ENCODE data around the gene GALR2. TPM values are rescaled to one million over a fixed set of nuclear protein-coding genes. Genes with fewer than 3 reads are reported as not detected.

Gene GALR2
- total RNA-seq, 1 donor from 2014 or later: 0.94 TPM

- H3K9me3 Mint-ChIP-seq: no peaks in the 10 kb centered on the region
- H3K4me3 Mint-ChIP-seq: no peak overlapping the region
- H3K36me3 Mint-ChIP-seq: peaks cover 27% of the 10 kb centered on the region
- no peak for TF ChIP-seq CTCF (conservative IDR thresholded peaks at IDR 0.05)
- H3K27ac Mint-ChIP-seq: peak overlapping the region; percentile 18
- no peaks in the 10 kb centered on the region for H3K27me3 Mint-ChIP-seq
- no peak for DNase-seq (ENCODE audit: extremely low spot score, unreplicated experiment)
- H3K4me1 Mint-ChIP-seq (ENCODE audit: unreplicated experiment): peaks cover 2% of the 10 kb centered on the region
Measured at GRCh38 chr17:76065775-76066174, 8.8 kb upstream of the GALR2 start.

- Mint-ChIP-seq H3K27me3 (peaks cover 31% of the 10 kb centered on the region), H3K9me3 (no peaks in the 10 kb centered on the region), H3K27ac (peak overlapping the region; percentile 81), H3K4me3 (peak overlapping the region; percentile 97), H3K4me1 (ENCODE audit: unreplicated experiment) (peaks cover 20% of the 10 kb centered on the region), H3K36me3 (peaks cover 4% of the 10 kb centered on the region)
- TF ChIP-seq CTCF (conservative IDR thresholded peaks at IDR 0.05): no peak
- DNase-seq (ENCODE audit: extremely low spot score, unreplicated experiment): no peak
Measured at GRCh38 chr17:76071531-76072147, 2.9 kb upstream of the GALR2 start.

GRCh38 chr17:76072148-76072858 is 2.3 kb upstream of the GALR2 start, which contains the start of gene SRP68:
TSS of gene SRP68 (minus strand) at chr17:76072517. CDS start at chr17:76072491, 26 bp downstream.
- no peak for TF ChIP-seq CTCF (conservative IDR thresholded peaks at IDR 0.05)
- Mint-ChIP-seq H3K4me3 (peak within 1 kb of the TSS; percentile 97), H3K4me1 (ENCODE audit: unreplicated experiment) (peaks cover 20% of the 10 kb centered on the region), H3K36me3 (peaks cover under 1% of the 10 kb centered on the region), H3K9me3 (no peaks in the 10 kb centered on the region), H3K27ac (peak within 1 kb of the TSS; percentile 81), H3K27me3 (peaks cover 37% of the 10 kb centered on the region)
- peak; percentile 93 for DNase-seq (ENCODE audit: extremely low spot score, unreplicated experiment)

GRCh38 chr17:76075364-76076145 is 974 bp downstream of the GALR2 start:
- peak; percentile 30 for TF ChIP-seq CTCF (conservative IDR thresholded peaks at IDR 0.05)
- H3K4me3 Mint-ChIP-seq: peak overlapping the region; percentile 76
- no peak for DNase-seq (ENCODE audit: extremely low spot score, unreplicated experiment)
- H3K27ac Mint-ChIP-seq: peak overlapping the region; percentile 56
- peaks cover 20% of the 10 kb centered on the region for H3K4me1 Mint-ChIP-seq (ENCODE audit: unreplicated experiment)
- no peaks in the 10 kb centered on the region for H3K9me3 Mint-ChIP-seq
- H3K36me3 Mint-ChIP-seq: no peaks in the 10 kb centered on the region
- H3K27me3 Mint-ChIP-seq: peaks cover 68% of the 10 kb centered on the region

- Mint-ChIP-seq H3K27ac (no peak overlapping the region), H3K27me3 (peaks cover 74% of the 10 kb centered on the region), H3K4me3 (peak overlapping the region; percentile 74), H3K36me3 (no peaks in the 10 kb centered on the region), H3K9me3 (no peaks in the 10 kb centered on the region), H3K4me1 (ENCODE audit: unreplicated experiment) (peaks cover 14% of the 10 kb centered on the region)
- no peak for DNase-seq (ENCODE audit: extremely low spot score, unreplicated experiment)
- TF ChIP-seq CTCF (conservative IDR thresholded peaks at IDR 0.05): no peak
Measured at GRCh38 chr17:76076146-76076764, 1.7 kb downstream of the GALR2 start.

Measured in type B pancreatic cell (in vitro differentiated cells).